Measurements from ENCODE around the gene OXCT2. TPM values are rescaled to one million over a fixed set of nuclear protein-coding genes. Genes with fewer than 3 reads are reported as not detected.
A peak's percentile ranks its signal among the peaks of the same experiment; 100 is the strongest.

The OXCT2 gene
- total and polyA plus RNA-seq, 12 donors = 0.06 to 2.4 (median 0.42) TPM; not detected in 1

DNA sequence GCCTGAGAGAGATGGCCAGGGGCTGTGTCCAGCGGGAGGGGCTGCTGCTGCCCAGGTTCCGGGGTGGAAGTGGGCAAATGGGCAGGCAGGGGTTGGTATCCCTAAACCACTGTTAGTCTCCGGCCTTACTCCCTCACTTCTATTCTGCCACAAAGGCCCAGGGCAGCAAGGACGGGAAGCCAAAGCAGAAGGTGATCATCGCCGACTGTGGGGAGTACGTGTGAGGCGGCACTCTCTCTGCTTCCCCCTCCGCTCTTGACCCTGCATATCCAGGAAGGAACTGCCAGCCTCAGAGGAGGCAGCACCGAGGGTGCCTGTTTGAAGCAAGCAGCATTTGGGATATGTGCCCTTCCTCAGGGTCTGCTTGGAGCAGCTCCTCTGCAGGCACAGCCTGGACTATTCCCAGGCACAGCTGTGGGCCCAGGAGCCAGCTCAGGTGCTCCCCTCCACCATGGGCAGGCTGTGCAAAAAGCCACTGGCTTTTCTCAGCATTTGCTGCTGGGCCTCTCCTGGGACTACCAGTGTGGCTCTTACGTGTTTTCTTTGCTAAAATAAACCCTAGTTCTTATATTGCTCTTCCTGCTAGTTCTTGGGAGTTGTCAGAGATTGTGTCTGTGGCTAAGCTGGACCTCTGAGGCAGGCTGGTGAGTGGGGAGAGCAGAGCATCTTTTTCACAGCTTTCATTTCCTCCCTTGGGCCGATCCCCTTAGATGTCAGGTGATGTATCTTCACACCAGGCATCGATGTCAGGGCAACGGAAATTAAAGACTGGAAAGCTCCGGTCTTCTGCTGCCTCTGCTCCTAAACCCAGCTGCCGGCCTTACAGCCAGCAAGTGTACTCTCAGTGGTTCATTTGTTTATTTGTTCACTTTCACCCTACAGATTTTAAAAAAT, 17.8 kb downstream of the OXCT2 start:
- intact Hi-C loops (cut with DNase I) = no loop called here
- Histone ChIP-seq H3K27me3 (no peaks in the 10 kb centered on the region), H3K27ac (peak overlapping the region in 1 of 5 donors; percentile 34), H3K9me3 (replicated peaks in 1 of 3) (no peaks in the 10 kb centered on the region), H3K4me1 (replicated peaks in 1 of 2) (no peaks in the 10 kb centered on the region), H3K4me3 (no peak overlapping the region), H3K36me3 (replicated peaks in 1 of 2) (peaks cover 0 to 89% of the 10 kb centered on the region in 2 donors)
- no peak for DNase-seq
- TF ChIP-seq, protein P1, sequence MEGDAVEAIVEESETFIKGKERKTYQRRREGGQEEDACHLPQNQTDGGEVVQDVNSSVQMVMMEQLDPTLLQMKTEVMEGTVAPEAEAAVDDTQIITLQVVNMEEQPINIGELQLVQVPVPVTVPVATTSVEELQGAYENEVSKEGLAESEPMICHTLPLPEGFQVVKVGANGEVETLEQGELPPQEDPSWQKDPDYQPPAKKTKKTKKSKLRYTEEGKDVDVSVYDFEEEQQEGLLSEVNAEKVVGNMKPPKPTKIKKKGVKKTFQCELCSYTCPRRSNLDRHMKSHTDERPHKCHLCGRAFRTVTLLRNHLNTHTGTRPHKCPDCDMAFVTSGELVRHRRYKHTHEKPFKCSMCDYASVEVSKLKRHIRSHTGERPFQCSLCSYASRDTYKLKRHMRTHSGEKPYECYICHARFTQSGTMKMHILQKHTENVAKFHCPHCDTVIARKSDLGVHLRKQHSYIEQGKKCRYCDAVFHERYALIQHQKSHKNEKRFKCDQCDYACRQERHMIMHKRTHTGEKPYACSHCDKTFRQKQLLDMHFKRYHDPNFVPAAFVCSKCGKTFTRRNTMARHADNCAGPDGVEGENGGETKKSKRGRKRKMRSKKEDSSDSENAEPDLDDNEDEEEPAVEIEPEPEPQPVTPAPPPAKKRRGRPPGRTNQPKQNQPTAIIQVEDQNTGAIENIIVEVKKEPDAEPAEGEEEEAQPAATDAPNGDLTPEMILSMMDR (IDR thresholded peaks at IDR 0.05) = no peak
- TF ChIP-seq POLR2A (IDR thresholded peaks at IDR 0.05) = no peak
- 85 to 92% (median 90%) methylated on average over 13 to 16 of the region's 16 CpGs for WGBS, 4 donors

DNA sequence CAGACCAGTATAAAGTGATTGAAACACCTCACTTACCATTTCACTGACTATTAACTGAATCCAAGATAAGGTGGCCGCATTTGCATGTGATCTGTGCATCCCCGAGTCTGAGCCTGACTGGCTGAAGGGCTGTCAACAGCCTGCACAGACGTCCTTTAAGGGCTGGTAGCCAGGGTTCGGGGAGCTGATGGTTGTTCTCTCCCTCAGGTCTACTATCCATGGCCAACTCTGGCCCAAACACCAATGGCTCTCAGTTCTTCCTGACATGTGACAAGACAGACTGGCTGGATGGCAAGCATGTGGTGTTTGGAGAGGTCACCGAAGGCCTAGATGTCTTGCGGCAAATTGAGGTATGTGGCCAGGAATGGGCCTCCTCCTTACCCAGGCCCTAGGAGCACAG, 18.4 kb downstream of the OXCT2 start:
- H3K9me3 ChIP-seq (replicated peaks in 1 of 3) = no peaks in the 10 kb centered on the region
- peaks cover 0 to 96% of the 10 kb centered on the region in 2 donors for H3K36me3 ChIP-seq (replicated peaks in 1 of 2)
- WGBS, 4 donors = 86 to 96% (median 91%) methylated on average over 5 to 6 of the region's 6 CpGs
- TF ChIP-seq POLR2A (IDR thresholded peaks at IDR 0.05) = no peak
- TF ChIP-seq, protein P1 (IDR thresholded peaks at IDR 0.05) = no peak
- H3K27me3 ChIP-seq = no peaks in the 10 kb centered on the region
- H3K4me3 ChIP-seq = no peak overlapping the region
- H3K27ac ChIP-seq = peak overlapping the region in 1 of 5 donors; percentile 34
- no peaks in the 10 kb centered on the region for H3K4me1 ChIP-seq (replicated peaks in 1 of 2)
- intact Hi-C loops (cut with DNase I) = no loop called here
- DNase-seq = peak in 1 of 7 donors; percentile 76

DNA sequence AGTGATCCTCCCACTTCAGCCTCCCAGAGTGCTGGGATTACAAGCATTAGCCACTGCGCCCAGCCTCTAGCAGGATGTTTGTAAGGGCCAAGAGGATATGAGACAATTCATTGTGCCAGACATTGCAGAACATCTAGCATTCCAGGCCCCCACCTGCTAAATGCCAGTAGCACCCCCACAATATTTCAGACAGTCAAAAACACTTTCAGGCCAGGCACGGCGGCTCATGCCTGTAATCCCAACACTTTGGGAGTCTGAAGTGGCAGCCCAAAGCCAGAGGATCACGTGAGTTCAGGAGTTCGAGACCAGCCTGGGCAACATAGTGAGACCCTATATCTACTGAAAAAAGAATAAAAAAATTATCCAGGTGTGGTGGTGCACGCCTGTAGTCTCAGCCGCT, 19.6 kb downstream of the OXCT2 start:
- TF ChIP-seq, protein P1 (IDR thresholded peaks at IDR 0.05) = no peak
- no peak for TF ChIP-seq POLR2A (IDR thresholded peaks at IDR 0.05)
- H3K27me3 ChIP-seq = no peaks in the 10 kb centered on the region
- H3K4me3 ChIP-seq = no peak overlapping the region
- H3K4me1 ChIP-seq (replicated peaks in 1 of 2) = no peaks in the 10 kb centered on the region
- no peak for DNase-seq
- WGBS, 4 donors = 94 to 97% (median 96%) methylated on average over 7 of the region's 7 CpGs
- intact Hi-C loops (cut with DNase I) = no loop called here
- peaks cover 0 to 98% of the 10 kb centered on the region in 2 donors for H3K36me3 ChIP-seq (replicated peaks in 1 of 2)
- H3K27ac ChIP-seq = no peak overlapping the region
- H3K9me3 ChIP-seq (replicated peaks in 1 of 3) = no peaks in the 10 kb centered on the region

- Histone ChIP-seq H3K36me3 (replicated peaks in 1 of 2) (peaks cover 0 to 94% of the 10 kb centered on the region in 2 donors), H3K27me3 (no peaks in the 10 kb centered on the region), H3K4me3 (no peak overlapping the region), H3K27ac (no peak overlapping the region), H3K9me3 (replicated peaks in 1 of 3) (no peaks in the 10 kb centered on the region), H3K4me1 (replicated peaks in 1 of 2) (peaks cover 0 to 6% of the 10 kb centered on the region in 2 donors)
- WGBS, 4 donors = 92 to 96% (median 94%) methylated on average over 11 to 16 of the region's 16 CpGs
- TF ChIP-seq POLR2A (IDR thresholded peaks at IDR 0.05) = no peak
- TF ChIP-seq, protein P1 (IDR thresholded peaks at IDR 0.05) = no peak
- intact Hi-C loops (cut with DNase I) = no loop called here
- no peak for DNase-seq
These were observed 26.0 kb downstream of the OXCT2 start for GRCh38 chr1:39745016-39745670.
